Vagina (tissue), 2 donors: ENCODE data around the gene RHOG. TPM values are rescaled to one million over a fixed set of nuclear protein-coding genes. Genes with fewer than 3 reads are reported as not detected.

Experiments used
- DNase-seq, 2 donors: peaks; one replicate each; pipeline ENCODE4 v3.0.0-alpha.2; 2017; ENCODE audit errors: extremely low spot score in 2 of 2
- H3K27ac ChIP-seq: fragments of 200-600 bp; sonication (generic); one replicate; pipeline ENCODE4 v1.5.1; 2019
- H3K27me3 ChIP-seq: fragments of 200-600 bp; sonication (generic); one replicate; pipeline ENCODE4 v1.5.1; 2019
- H3K36me3 ChIP-seq, 2 donors: fragments of 200-600 bp; sonication (generic); one replicate each; pipeline ENCODE4 v1.5.1; 2017 to 2019
- H3K4me1 ChIP-seq: fragments of 200-600 bp; sonication (generic); one replicate; pipeline ENCODE4 v1.5.1; 2019
- H3K4me3 ChIP-seq, 2 donors: fragments of 200-600 bp; sonication (generic); 1 replicate in 1 of 2; 2 replicates in 1 of 2; pipeline ENCODE4 v1.5.1; 2016 to 2019
- H3K9me3 ChIP-seq: fragments of 200-600 bp; sonication (generic); one replicate; pipeline ENCODE4 v1.5.1; 2019
- CTCF ChIP-seq, 3 experiments: fragments of 450-650 bp in 2 of 3; fragments of 200-600 bp in 1 of 3; sonication (generic) in 1 of 3; IDR thresholded peaks; one replicate each; pipeline ENCODE4 v1.5.1; 2017 to 2019; ENCODE audit warnings: antibody characterized with exemption in 3 of 3, mild to moderate bottlenecking in 2 of 3, moderate library complexity in 2 of 3
- POLR2A ChIP-seq, 2 donors: fragments of 450-650 bp; IDR thresholded peaks; one replicate each; pipeline ENCODE4 v1.6.1; 2017; ENCODE audit warnings: antibody characterized with exemption in 2 of 2, mild to moderate bottlenecking in 2 of 2, moderate library complexity in 2 of 2
- POLR2AphosphoS5 ChIP-seq, 2 donors: sonication (generic); formaldehyde crosslinking; IDR thresholded peaks; one replicate each; pipeline ENCODE4 v1.9.0; 2017; ENCODE audit warnings: antibody characterized with exemption in 2 of 2, mild to moderate bottlenecking in 2 of 2, low read depth in 1 of 2; ENCODE audit not compliant: insufficient read depth in 1 of 2
- intact Hi-C: fragments of 100-400 bp; cut with DNase I; formaldehyde crosslinking; loops from one replicate; pipeline ENCODE4 v1.15.1; 2023
- total RNA-seq: library from RNA; depleted of rRNA; stranded (reverse); fragments of >200 nt; gene quantifications from one replicate; pipeline ENCODE4 v1.2.3, GENCODE V29; 2016

RHOG gene
- total RNA-seq, 1 donor from 2014 or later = 107 TPM

DNA sequence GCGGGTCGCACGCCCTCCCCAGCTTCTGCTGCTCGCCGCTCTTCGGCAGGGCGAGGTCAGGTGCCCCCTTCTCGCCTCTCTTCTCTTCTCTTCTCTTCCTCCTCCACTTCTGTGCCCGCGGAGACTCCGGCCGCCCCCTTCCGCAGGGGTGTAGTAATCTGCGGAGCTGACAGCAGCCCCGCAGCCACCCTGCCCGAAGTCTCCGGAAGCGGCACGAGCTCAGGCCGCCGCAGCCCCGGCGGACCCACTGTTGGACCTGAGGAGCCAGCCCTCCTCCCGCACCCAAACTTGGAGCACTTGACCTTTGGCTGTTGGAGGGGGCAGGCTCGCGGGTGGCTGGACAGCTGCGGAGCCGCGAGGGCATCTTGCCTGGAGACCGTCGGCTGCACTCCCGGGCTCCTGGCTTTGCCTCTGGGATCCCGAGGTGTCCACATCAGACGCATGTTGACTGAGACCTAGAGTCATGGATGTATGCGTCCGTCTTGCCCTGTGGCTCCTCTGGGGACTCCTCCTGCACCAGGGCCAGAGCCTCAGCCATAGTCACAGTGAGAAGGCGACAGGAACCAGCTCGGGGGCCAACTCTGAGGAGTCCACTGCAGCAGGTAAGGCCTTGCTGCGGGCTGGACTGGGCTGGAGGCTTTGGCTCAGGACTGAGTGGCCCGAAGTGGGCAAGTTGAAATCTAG is 15.2 kb upstream of the RHOG start:
- Histone ChIP-seq H3K9me3 (no peaks in the 10 kb centered on the region), H3K27me3 (no peaks in the 10 kb centered on the region), H3K4me1 (peaks cover 65% of the 10 kb centered on the region), H3K4me3 (peak overlapping the region; percentile 98 to 99), H3K27ac (peak overlapping the region; percentile 99), H3K36me3 (no peaks in the 10 kb centered on the region)
- DNase-seq = no peak
- intact Hi-C loops = loop anchor here (10.0 kb wide), 1 partner anchor 89 kb away; no protein-coding TSS in a partner anchor
- TF ChIP-seq CTCF (IDR thresholded peaks at IDR 0.05) = no peak
- TF ChIP-seq POLR2A (IDR thresholded peaks at IDR 0.05) = no peak
- no peak for TF ChIP-seq POLR2AphosphoS5 (IDR thresholded peaks at IDR 0.05; ENCODE audit: insufficient read depth in 1 of 2, low read depth in 1 of 2)

- no peaks in the 10 kb centered on the region for H3K9me3 ChIP-seq
- no peaks in the 10 kb centered on the region for H3K27me3 ChIP-seq
- peak in 1 of 2 donors; percentile 94 for DNase-seq
- peak within 1 kb of the TSS; percentile 98 to 99 for H3K4me3 ChIP-seq
- peak within 1 kb of the TSS; percentile 99 for H3K27ac ChIP-seq
- H3K36me3 ChIP-seq = no peaks in the 10 kb centered on the region
- peak; percentile 93 to 99 (median 99) for TF ChIP-seq CTCF (IDR thresholded peaks at IDR 0.05)
- peak in 1 of 2 donors; percentile 54 for TF ChIP-seq POLR2A (IDR thresholded peaks at IDR 0.05)
- peak; percentile 77 to 92 for TF ChIP-seq POLR2AphosphoS5 (IDR thresholded peaks at IDR 0.05; ENCODE audit: insufficient read depth in 1 of 2, low read depth in 1 of 2)
- H3K4me1 ChIP-seq = peaks cover 57% of the 10 kb centered on the region
- intact Hi-C loops = loop anchor here (10.0 kb wide), 1 partner anchor 90 kb away; no protein-coding TSS in a partner anchor
Measured at GRCh38 chr11:3854977-3855807, 14.4 kb upstream of the RHOG start, which contains the start of gene STIM1. STIM1 (plus strand) TSS chr11:3855664; CDS start chr11:3856271, 607 bp downstream.

GRCh38 chr11:3854660-3854976 is 13.9 kb upstream of the RHOG start:
- intact Hi-C loops = loop anchor here (10.0 kb wide), 1 partner anchor 90 kb away; no protein-coding TSS in a partner anchor
- Histone ChIP-seq H3K4me3 (peak overlapping the region; percentile 98 to 99), H3K36me3 (no peaks in the 10 kb centered on the region), H3K27ac (peak overlapping the region; percentile 99), H3K27me3 (no peaks in the 10 kb centered on the region), H3K9me3 (no peaks in the 10 kb centered on the region), H3K4me1 (peaks cover 54% of the 10 kb centered on the region)
- TF ChIP-seq CTCF (IDR thresholded peaks at IDR 0.05) (no peak), POLR2A (IDR thresholded peaks at IDR 0.05) (no peak), POLR2AphosphoS5 (IDR thresholded peaks at IDR 0.05; ENCODE audit: insufficient read depth in 1 of 2, low read depth in 1 of 2) (no peak)
- no peak for DNase-seq

DNA sequence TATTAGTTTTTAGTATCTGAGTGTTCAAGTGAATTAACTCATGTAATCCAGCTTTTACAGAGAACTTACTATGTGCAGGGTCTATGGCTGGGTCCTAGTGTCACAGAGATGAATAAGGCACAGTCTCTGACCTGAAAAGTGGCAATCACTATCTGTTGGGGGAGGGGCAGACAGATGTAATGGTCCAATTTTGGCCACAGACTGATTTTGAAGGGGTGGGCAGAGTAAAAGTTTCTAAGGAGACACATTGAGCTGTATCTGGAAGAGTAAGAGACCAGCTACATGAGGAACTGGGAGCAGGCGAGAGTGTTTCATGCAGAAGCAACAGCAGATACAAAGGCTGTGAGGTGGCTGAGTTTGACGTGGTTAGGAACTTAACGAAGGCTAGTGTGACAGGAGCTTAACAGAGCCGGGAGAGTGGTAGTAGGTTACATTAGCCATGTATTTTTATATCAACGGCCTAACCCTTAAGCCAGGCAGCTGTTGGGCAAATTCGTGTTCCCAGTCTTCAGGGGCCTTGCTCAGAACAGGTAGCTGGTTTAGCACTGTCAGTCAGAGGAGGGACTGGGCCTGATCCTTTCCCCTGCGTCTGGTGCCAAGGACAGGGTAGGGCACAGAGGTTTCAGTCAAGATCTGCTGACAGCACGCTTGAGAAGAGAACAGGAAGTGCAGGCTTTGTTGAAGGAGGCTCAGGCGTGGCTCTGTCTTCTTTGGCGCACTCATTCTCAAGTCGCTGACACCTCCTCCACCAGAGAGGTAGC is 13.3 kb upstream of the RHOG start:
- Histone ChIP-seq H3K4me1 (peaks cover 52% of the 10 kb centered on the region), H3K4me3 (peak overlapping the region; percentile 98 to 99), H3K27ac (peak overlapping the region; percentile 99), H3K36me3 (no peaks in the 10 kb centered on the region), H3K9me3 (no peaks in the 10 kb centered on the region), H3K27me3 (no peaks in the 10 kb centered on the region)
- intact Hi-C loops = loop anchor here (10.0 kb wide), 1 partner anchor 91 kb away; no protein-coding TSS in a partner anchor
- DNase-seq = peak in 1 of 2 donors; percentile 93
- TF ChIP-seq POLR2AphosphoS5 (IDR thresholded peaks at IDR 0.05; ENCODE audit: insufficient read depth in 1 of 2, low read depth in 1 of 2) (no peak), POLR2A (IDR thresholded peaks at IDR 0.05) (no peak), CTCF (IDR thresholded peaks at IDR 0.05) (no peak)
